Measurements from ENCODE around the gene MSH2.

DNA sequence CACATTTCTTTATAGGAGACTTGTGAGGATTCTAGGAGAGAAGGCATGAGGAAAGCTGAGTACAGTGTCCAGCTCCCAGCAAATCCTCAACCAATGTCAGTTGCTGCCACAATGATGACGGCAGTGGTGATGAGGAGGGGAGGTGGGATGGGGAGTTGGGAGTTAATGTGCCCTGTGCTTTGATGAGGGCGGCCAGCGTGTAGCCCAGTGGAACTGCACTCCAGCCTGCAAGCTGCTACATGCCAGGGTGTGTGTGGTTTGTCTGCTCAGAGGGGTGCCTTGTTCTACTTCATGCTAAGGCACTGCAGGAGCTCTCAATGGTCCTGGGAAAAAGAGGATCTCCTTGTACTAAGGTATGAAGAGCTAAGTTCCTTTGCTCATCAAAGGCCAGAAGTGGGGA lies 96.1 kb downstream of the MSH2 start:
- TF ChIP-seq, protein P1, sequence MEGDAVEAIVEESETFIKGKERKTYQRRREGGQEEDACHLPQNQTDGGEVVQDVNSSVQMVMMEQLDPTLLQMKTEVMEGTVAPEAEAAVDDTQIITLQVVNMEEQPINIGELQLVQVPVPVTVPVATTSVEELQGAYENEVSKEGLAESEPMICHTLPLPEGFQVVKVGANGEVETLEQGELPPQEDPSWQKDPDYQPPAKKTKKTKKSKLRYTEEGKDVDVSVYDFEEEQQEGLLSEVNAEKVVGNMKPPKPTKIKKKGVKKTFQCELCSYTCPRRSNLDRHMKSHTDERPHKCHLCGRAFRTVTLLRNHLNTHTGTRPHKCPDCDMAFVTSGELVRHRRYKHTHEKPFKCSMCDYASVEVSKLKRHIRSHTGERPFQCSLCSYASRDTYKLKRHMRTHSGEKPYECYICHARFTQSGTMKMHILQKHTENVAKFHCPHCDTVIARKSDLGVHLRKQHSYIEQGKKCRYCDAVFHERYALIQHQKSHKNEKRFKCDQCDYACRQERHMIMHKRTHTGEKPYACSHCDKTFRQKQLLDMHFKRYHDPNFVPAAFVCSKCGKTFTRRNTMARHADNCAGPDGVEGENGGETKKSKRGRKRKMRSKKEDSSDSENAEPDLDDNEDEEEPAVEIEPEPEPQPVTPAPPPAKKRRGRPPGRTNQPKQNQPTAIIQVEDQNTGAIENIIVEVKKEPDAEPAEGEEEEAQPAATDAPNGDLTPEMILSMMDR (IDR thresholded peaks at IDR 0.05) = no peak
- no peak for TF ChIP-seq POLR2A (IDR thresholded peaks at IDR 0.05)

Data from tibial nerve (tissue), 3 donors.